Lower leg skin (tissue), 4 donors: ENCODE data around the gene BCL3. TPM values are rescaled to one million over a fixed set of nuclear protein-coding genes. Genes with fewer than 3 reads are reported as not detected.

ENCODE experiments used
- DNase-seq, 2 donors: peaks; one replicate each; pipeline ENCODE4 v3.0.0-alpha.2; 2019; ENCODE audit warnings: low spot score in 2 of 2
- H3K4me3 ChIP-seq: fragments of 200-600 bp; sonication (generic); 2 replicates; pipeline ENCODE4 v1.5.1; 2017; ENCODE audit warnings: mild to moderate bottlenecking, low read depth; ENCODE audit not compliant: poor library complexity, severe bottlenecking
- POLR2A ChIP-seq, 2 donors: fragments of 450-650 bp; IDR thresholded peaks; one replicate each; pipeline ENCODE4 v1.6.1; 2016 to 2017; ENCODE audit warnings: antibody characterized with exemption in 2 of 2, mild to moderate bottlenecking in 1 of 2, moderate library complexity in 1 of 2
- WGBS, 2 donors: methylation state at CpG; one replicate each; pipeline ENCODE4 v1.1.5; 2018; 5-methylcytosine and 5-hydroxymethylcytosine counted together
- intact Hi-C: fragments of 100-400 bp; cut with DNase I; formaldehyde crosslinking; loops from one replicate; pipeline ENCODE4 v1.15.0; 2023; ENCODE audit warnings: low total_unique reads
- total RNA-seq, 4 donors: library from RNA; depleted of rRNA; stranded (reverse); fragments of >200 nt; gene quantifications; one replicate each; pipeline ENCODE4 v1.1.0, GENCODE V29; 2016
- TF ChIP-seq, protein P1 (sequence below), 3 donors: fragments of 450-650 bp; IDR thresholded peaks; one replicate each; pipeline ENCODE4 v1.5.1; 2016; ENCODE audit warnings: antibody characterized with exemption in 3 of 3, mild to moderate bottlenecking in 3 of 3, moderate library complexity in 2 of 3

BCL3 gene
- total RNA-seq, 4 donors from 2014 or later, result 17.1 to 27.3 (median 19.0) TPM

DNA sequence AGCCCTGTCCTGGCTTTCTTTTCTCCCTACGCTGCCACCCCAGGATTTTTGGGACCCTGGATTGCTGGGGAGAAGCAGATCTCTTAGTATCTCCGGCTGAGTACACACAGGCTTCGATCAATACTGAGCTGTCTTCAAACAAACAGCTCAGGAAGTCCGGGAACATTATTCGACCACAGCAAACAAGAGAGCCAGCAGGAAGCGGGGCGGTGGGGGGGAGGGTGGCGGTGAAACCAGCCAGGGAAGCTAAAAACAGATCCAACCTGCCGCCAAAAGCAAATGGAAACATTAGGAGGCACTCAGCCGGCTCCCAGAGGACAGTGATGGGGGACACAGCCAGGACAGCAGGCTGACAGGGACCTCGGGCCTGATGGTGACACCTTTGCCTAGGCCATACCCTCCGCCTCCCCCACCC lies 48.2 kb downstream of the BCL3 start:
- no peak overlapping the region for H3K4me3 ChIP-seq
- WGBS, 2 donors, result 52% methylated on average over 12 of the region's 12 CpGs
- no peak for DNase-seq
- TF ChIP-seq, protein P1, sequence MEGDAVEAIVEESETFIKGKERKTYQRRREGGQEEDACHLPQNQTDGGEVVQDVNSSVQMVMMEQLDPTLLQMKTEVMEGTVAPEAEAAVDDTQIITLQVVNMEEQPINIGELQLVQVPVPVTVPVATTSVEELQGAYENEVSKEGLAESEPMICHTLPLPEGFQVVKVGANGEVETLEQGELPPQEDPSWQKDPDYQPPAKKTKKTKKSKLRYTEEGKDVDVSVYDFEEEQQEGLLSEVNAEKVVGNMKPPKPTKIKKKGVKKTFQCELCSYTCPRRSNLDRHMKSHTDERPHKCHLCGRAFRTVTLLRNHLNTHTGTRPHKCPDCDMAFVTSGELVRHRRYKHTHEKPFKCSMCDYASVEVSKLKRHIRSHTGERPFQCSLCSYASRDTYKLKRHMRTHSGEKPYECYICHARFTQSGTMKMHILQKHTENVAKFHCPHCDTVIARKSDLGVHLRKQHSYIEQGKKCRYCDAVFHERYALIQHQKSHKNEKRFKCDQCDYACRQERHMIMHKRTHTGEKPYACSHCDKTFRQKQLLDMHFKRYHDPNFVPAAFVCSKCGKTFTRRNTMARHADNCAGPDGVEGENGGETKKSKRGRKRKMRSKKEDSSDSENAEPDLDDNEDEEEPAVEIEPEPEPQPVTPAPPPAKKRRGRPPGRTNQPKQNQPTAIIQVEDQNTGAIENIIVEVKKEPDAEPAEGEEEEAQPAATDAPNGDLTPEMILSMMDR (IDR thresholded peaks at IDR 0.05), result no peak
- TF ChIP-seq POLR2A (IDR thresholded peaks at IDR 0.05), result no peak
- intact Hi-C loops, result loop anchor here (10.0 kb wide), 1 partner anchor 48 kb away; the partner anchor contains the start of gene NECTIN2

DNA sequence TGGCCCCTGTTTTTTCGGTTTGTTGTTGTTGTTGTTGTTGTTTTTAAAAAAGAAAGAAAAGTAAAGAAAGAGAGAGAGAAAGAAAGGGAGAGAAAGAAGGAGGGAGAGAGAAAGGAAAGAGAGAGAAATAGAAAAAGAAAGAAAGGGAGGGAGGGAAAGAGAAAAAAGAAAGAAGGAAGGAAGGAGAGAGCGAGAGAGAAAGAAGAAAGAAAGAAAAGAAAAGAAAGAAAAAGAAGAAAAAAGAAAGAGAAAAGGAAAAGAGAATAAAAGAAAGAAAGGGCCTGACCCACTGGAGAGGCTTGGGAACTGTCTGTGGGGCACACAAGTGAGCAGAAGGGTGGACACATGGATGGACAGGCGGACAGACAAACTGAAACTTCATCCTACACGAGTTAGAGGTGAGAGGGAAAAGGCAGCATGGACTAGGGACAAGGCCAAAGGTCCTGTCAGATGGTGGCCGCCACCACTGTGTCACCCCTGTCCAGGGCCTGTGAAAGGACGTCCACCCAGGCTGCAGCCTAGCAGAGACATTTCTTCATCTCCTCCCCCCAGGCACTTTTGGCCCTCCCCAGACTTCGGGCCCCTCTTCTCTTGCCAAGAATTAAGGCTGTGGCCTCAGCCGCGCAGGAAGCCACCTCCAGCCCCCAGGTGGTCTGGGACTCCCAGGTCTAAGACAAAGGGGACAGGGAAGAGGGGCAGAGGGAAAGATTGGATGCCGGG lies 51.3 kb downstream of the BCL3 start:
- TF ChIP-seq, protein P1 (IDR thresholded peaks at IDR 0.05), result no peak
- TF ChIP-seq POLR2A (IDR thresholded peaks at IDR 0.05), result no peak
- intact Hi-C loops, result loop anchor here (10.0 kb wide), 1 partner anchor 45 kb away; the partner anchor contains the start of gene NECTIN2
- no peak for DNase-seq
- 71 to 76% methylated on average over 10 of the region's 10 CpGs for WGBS, 2 donors
- H3K4me3 ChIP-seq, result no peak overlapping the region

DNA sequence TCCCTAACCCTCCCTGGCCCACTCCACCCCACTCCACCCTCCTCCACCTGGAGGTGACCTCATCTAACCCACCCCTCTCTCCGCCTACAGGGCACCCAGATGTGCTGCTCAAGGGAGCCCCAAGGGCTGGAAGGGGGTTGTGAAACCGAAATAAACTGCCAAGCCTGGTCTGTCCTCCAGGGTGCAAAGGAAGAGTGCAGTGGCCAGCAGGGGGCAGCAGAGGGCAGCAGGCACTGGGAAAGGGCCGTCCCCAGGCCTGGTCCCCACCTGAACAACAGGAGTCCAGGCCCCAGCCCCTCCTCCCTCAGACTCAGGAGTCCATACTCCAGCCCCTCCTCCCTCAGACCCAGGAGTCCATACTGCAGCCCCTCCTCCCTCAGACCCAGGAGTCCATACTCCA lies 52.0 kb downstream of the BCL3 start:
- DNase-seq, result peak; percentile 71 to 97
- no peak for TF ChIP-seq POLR2A (IDR thresholded peaks at IDR 0.05)
- TF ChIP-seq, protein P1 (IDR thresholded peaks at IDR 0.05), result peak in 1 of 3 donors; percentile 66
- H3K4me3 ChIP-seq, result no peak overlapping the region
- intact Hi-C loops, result no loop called here
- WGBS, 2 donors, result 0 to 4% methylated on average over 3 of the region's 3 CpGs

DNA sequence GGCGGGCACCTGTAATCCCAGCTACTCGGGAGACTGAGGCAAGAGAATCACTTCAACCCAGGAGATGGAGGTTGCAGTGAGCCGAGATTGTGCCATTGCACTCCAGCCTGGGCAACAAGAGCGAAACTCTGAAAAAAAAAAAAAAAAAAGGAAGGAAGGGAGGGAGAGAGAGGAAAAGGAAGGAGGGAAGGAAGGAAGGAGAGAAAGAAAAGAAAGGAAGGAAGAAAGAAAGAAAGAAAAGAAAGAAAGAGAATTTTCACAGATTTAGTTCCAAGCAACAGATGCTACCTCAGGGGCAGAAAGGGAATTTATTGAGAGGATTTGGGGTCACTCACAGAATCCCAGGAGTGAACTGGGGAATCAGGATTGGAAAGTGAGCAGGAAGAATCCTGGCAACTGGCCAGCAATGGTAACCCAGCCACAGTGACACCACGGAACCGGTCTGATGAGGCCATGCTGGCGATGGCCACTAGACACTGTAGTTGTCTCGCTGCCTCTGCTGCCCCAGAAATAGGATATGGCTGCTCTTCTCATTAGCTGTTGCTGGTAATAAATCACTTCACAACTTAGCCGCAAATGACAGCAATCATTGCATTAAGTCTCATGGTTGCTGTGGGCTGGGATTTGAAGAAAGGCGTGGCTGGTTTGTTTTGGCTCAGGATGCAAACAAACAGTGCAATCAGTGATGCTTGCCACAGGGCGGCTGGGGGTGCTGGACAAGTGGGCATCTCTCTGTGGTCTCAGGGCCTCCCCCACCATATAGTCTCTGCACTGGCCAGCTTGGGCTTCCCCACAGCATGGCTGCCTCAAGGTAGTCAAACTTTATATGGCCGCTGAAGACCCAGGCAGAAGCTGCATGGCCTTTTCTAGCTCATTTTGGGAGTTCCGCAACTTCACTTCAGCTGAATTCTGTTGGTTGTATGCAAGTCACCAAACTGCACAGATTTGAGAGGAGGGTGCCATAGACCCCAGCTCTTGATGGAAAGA lies 55.2 kb downstream of the BCL3 start:
- intact Hi-C loops, result no loop called here
- H3K4me3 ChIP-seq, result no peak overlapping the region
- DNase-seq, result no peak
- WGBS, 2 donors, result 85 to 90% methylated on average over 13 of the region's 13 CpGs
- TF ChIP-seq, protein P1 (IDR thresholded peaks at IDR 0.05), result no peak
- TF ChIP-seq POLR2A (IDR thresholded peaks at IDR 0.05), result no peak

DNA sequence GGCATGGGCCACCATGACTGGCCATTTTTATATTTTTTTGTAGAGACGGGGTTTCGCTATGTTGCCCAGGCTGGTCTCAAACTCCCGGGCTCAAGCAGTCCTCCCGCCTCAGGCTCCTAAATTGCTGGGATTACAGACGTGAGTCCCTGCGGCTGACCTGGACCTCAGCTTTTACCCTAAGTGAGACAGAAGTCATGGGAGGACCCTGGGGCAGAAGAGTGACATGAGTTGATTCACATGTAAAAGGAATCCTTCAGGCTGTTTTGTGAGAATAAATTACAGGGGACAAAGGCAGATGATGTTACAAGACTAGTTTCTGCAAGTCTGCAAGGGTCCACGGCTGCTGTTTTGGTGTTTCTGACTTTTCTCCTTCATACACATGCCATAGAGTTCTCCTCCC lies 57.8 kb downstream of the BCL3 start:
- intact Hi-C loops, result no loop called here
- DNase-seq, result no peak
- H3K4me3 ChIP-seq, result no peak overlapping the region
- WGBS, 2 donors, result 70 to 76% methylated on average over 7 of the region's 7 CpGs
- TF ChIP-seq, protein P1 (IDR thresholded peaks at IDR 0.05), result no peak
- TF ChIP-seq POLR2A (IDR thresholded peaks at IDR 0.05), result no peak
